Natural killer cell (primary cell): Measurements from ENCODE around the gene FBXO28. TPM values are rescaled to one million over a fixed set of nuclear protein-coding genes. Genes with fewer than 3 reads are reported as not detected.

Source experiments
- ATAC-seq, 3 donors: fragments of 150-1000 bp in 2 of 3; fragments of 200-7000 bp in 1 of 3; cut with Tn5 transposase; 1 replicate in 1 of 3; 2 replicates in 2 of 3; pipeline ENCODE4 v1.10.0; 2021; ENCODE audit warnings: mild to moderate bottlenecking in 2 of 3, moderate library complexity in 2 of 3
- DNase-seq, 2 donors: peaks; one replicate each; pipeline versions ENCODE4 v3.0.0 to v3.0.0-alpha.2; 2013 to 2021; ENCODE audit warnings: mixed read lengths in 1 of 2
- H3K27ac ChIP-seq: one replicate; pipeline ENCODE4 v1.5.1; 2013; ENCODE audit warnings: mild to moderate bottlenecking, low read length
- H3K27me3 ChIP-seq: one replicate; pipeline ENCODE4 v1.6.1; 2013; ENCODE audit warnings: low read length; ENCODE audit not compliant: control insufficient read depth, insufficient read depth
- H3K36me3 ChIP-seq: one replicate; pipeline ENCODE4 v1.6.1; 2013; ENCODE audit warnings: low read length; ENCODE audit not compliant: control insufficient read depth, insufficient read depth
- H3K4me1 ChIP-seq: one replicate; pipeline ENCODE4 v1.6.1; 2013; ENCODE audit warnings: low read length; ENCODE audit not compliant: control insufficient read depth, insufficient read depth
- H3K4me3 ChIP-seq: one replicate; pipeline ENCODE4 v1.5.1; 2013; ENCODE audit warnings: low read length
- H3K9me3 ChIP-seq: one replicate; pipeline ENCODE4 v1.6.1; 2013; ENCODE audit warnings: low read length; ENCODE audit not compliant: control insufficient read depth, insufficient read depth
- H3K27ac Mint-ChIP-seq, 2 donors: one replicate each; pipeline ENCODE4 v1.8.0; 2022; ENCODE audit warnings: mild to moderate bottlenecking in 2 of 2, mixed read lengths in 2 of 2, moderate library complexity in 1 of 2
- H3K27me3 Mint-ChIP-seq, 2 donors: one replicate each; pipeline ENCODE4 v1.8.0; 2022; ENCODE audit warnings: low read depth in 2 of 2, mixed read lengths in 2 of 2
- H3K36me3 Mint-ChIP-seq: one replicate; pipeline ENCODE4 v1.8.0; 2022; ENCODE audit warnings: mixed read lengths
- H3K4me1 Mint-ChIP-seq, 2 donors: one replicate each; pipeline ENCODE4 v1.8.0; 2022; ENCODE audit warnings: mixed read lengths in 2 of 2
- H3K4me3 Mint-ChIP-seq: one replicate; pipeline ENCODE4 v1.8.0; 2022; ENCODE audit warnings: mild to moderate bottlenecking, moderate library complexity, mixed read lengths
- H3K9me3 Mint-ChIP-seq, 2 donors: one replicate each; pipeline ENCODE4 v1.8.0; 2022; ENCODE audit warnings: mixed read lengths in 2 of 2
- WGBS: methylation state at CpG from one replicate; pipeline ENCODE4 v1.1.7; 2013; ENCODE audit warnings: missing lambda C conversion rate; ENCODE audit not compliant: insufficient coverage; 5-methylcytosine and 5-hydroxymethylcytosine counted together
- intact Hi-C: fragments of 100-400 bp; cut with micrococcal nuclease; formaldehyde crosslinking; loops from one replicate; pipeline ENCODE4 v1.14.2; 2022
- total RNA-seq, 4 donors: library from RNA; stranded (reverse); fragments of 120-200 nt in 1 of 4; gene quantifications; one replicate each; pipeline versions ENCODE4 v1.2.3 to v1.2.4, GENCODE V29; 2013 to 2022
- TF ChIP-seq, protein P1 (sequence below): fragments of 200-600 bp; IDR thresholded peaks from one replicate; pipeline ENCODE4 v1.8.0; 2022; ENCODE audit warnings: antibody characterized with exemption

Gene FBXO28
- total RNA-seq, 3 donors from 2014 or later (not counting 1 experiment from before 2014, with no cell fraction given) = 26.2 to 28.4 (median 28.1) TPM

DNA sequence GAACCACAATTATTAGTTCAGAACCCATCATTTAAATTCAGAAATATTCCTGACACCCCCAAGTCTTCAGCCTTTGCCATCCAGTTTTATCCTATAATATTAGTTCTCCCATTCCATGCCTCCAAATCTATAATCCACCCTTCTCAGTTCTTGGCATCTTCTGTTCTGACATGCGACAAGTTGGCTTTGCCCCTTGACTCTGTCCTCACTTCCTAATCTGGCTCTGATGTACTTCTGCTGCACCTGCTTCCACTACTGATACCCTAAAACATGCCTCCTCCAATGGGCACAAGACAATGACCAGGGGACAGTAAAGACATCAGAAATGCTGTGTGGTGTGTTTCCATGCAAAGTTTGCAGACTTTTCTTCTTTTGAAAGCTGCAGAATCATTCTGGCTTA is 17.1 kb upstream of the FBXO28 start:
- TF ChIP-seq, protein P1, sequence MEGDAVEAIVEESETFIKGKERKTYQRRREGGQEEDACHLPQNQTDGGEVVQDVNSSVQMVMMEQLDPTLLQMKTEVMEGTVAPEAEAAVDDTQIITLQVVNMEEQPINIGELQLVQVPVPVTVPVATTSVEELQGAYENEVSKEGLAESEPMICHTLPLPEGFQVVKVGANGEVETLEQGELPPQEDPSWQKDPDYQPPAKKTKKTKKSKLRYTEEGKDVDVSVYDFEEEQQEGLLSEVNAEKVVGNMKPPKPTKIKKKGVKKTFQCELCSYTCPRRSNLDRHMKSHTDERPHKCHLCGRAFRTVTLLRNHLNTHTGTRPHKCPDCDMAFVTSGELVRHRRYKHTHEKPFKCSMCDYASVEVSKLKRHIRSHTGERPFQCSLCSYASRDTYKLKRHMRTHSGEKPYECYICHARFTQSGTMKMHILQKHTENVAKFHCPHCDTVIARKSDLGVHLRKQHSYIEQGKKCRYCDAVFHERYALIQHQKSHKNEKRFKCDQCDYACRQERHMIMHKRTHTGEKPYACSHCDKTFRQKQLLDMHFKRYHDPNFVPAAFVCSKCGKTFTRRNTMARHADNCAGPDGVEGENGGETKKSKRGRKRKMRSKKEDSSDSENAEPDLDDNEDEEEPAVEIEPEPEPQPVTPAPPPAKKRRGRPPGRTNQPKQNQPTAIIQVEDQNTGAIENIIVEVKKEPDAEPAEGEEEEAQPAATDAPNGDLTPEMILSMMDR = no peak
- Histone ChIP-seq H3K9me3 (no peaks in the 10 kb centered on the region), H3K4me3 (no peak overlapping the region), H3K27ac (no peak overlapping the region), H3K4me1 (no peaks in the 10 kb centered on the region), H3K36me3 (no peaks in the 10 kb centered on the region), H3K27me3 (no peaks in the 10 kb centered on the region)
- 100% methylated on average over 1 of the region's 1 CpG for WGBS
- Mint-ChIP-seq H3K9me3 (no peaks in the 10 kb centered on the region), H3K4me1 (no peaks in the 10 kb centered on the region), H3K27me3 (peaks cover 17 to 20% of the 10 kb centered on the region in 2 donors), H3K27ac (no peak overlapping the region), H3K4me3 (no peak overlapping the region), H3K36me3 (no peaks in the 10 kb centered on the region)
- intact Hi-C loops = no loop called here
- DNase-seq = no peak
- ATAC-seq = no peak

DNA sequence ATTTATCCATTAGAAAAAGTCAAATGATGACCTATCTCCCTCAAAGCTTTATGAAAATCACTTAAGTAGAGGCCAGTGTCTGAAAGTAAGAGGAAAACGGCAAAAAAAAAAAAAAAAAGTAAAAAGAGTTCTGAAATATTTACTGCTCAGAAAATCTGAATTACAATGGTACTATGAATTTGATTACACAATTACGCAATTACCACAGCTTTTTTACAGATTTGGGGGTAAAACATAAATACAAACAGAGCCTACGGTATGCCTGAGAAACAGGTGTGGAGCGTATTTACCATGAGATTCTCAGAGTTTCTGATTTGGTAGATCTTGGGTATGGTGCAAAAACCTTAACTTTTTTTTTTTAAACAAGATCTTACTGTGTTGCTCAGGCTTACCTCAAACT is 15.9 kb upstream of the FBXO28 start:
- TF ChIP-seq, protein P1 = no peak
- intact Hi-C loops = no loop called here
- H3K27ac Mint-ChIP-seq = no peak overlapping the region
- no peaks in the 10 kb centered on the region for H3K4me1 Mint-ChIP-seq
- 100% methylated on average over 2 of the region's 4 CpGs for WGBS
- Histone ChIP-seq H3K9me3 (no peaks in the 10 kb centered on the region), H3K27me3 (no peaks in the 10 kb centered on the region), H3K4me1 (no peaks in the 10 kb centered on the region), H3K4me3 (no peak overlapping the region), H3K27ac (no peak overlapping the region), H3K36me3 (no peaks in the 10 kb centered on the region)
- H3K4me3 Mint-ChIP-seq = no peak overlapping the region
- H3K27me3 Mint-ChIP-seq = peaks cover 23 to 26% of the 10 kb centered on the region in 2 donors
- no peaks in the 10 kb centered on the region for H3K9me3 Mint-ChIP-seq
- DNase-seq (no peak), ATAC-seq (no peak)
- no peaks in the 10 kb centered on the region for H3K36me3 Mint-ChIP-seq

DNA sequence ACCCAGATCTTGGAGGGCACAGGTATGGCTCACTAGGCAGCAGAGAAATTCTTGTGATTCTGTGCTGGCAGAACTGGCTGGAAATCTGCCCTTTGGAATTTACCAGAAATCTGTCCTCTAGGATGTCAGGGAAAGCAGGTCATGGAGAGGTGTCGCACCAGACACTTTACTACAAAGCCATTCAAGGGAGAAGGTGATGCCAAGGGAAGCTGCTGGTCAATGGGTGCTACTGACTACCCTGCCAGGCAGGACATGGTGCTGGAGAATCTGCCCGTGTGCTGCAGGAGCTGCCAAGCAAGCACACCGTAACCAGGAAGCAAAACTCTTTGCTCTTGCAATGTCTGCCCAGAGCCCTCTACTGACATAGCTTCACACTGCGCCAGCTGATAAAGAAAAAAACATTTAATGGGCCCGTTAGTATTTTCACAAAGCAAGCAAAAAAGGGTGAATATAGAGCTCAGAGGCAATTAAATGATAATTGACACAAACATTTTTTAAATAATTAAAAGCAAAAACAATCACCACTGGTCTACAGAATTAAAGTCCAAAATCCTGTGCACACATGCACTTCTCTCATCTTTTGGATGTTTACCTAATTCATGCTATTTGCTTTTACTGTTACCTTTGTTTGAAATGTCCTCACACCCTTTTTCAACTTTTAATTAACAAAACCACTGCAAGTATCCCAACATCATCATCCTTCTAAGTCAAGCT is 7.2 kb upstream of the FBXO28 start:
- Mint-ChIP-seq H3K9me3 (no peaks in the 10 kb centered on the region), H3K27me3 (peaks cover 21 to 29% of the 10 kb centered on the region in 2 donors), H3K27ac (no peak overlapping the region), H3K4me1 (no peaks in the 10 kb centered on the region), H3K4me3 (no peak overlapping the region), H3K36me3 (no peaks in the 10 kb centered on the region)
- peak in 1 of 2 donors; percentile 33 for DNase-seq
- WGBS = 49% methylated on average over 4 of the region's 5 CpGs
- Histone ChIP-seq H3K27ac (no peak overlapping the region), H3K4me1 (peaks cover 4% of the 10 kb centered on the region), H3K36me3 (no peaks in the 10 kb centered on the region), H3K9me3 (no peaks in the 10 kb centered on the region), H3K27me3 (no peaks in the 10 kb centered on the region), H3K4me3 (no peak overlapping the region)
- TF ChIP-seq, protein P1 = no peak
- ATAC-seq = peak in 2 of 3 donors; percentile 36 to 59
- intact Hi-C loops = no loop called here

DNA sequence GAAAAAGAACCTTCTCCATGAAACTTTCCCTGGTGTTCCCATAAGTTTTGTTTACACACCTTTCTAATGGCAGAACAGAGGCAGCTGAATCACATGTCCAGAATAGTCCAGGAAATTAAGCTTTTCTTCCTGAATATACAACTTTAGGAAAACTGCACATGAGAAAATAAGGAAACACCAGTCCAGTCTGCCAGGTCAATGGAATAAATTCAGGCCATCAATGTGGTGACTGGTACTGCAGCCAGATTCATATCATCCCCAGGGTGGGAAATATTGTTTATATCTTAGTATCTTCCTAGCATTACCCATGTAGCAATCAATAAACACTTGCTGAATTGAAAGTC is 6.7 kb upstream of the FBXO28 start:
- Mint-ChIP-seq H3K4me3 (no peak overlapping the region), H3K36me3 (no peaks in the 10 kb centered on the region), H3K27ac (no peak overlapping the region), H3K27me3 (peaks cover 21 to 29% of the 10 kb centered on the region in 2 donors), H3K9me3 (no peaks in the 10 kb centered on the region), H3K4me1 (no peaks in the 10 kb centered on the region)
- Histone ChIP-seq H3K36me3 (no peaks in the 10 kb centered on the region), H3K4me1 (peaks cover 4% of the 10 kb centered on the region), H3K4me3 (no peak overlapping the region), H3K27me3 (no peaks in the 10 kb centered on the region), H3K27ac (no peak overlapping the region), H3K9me3 (no peaks in the 10 kb centered on the region)
- no peak for ATAC-seq
- DNase-seq = no peak
- TF ChIP-seq, protein P1 = no peak
- intact Hi-C loops = no loop called here
